Neural cell (in vitro differentiated cells): ENCODE measurements around the gene ETFA. TPM values are rescaled to one million over a fixed set of nuclear protein-coding genes. Genes with fewer than 3 reads are reported as not detected.

Experiments used
- H2AFZ ChIP-seq: fragments of 200-600, 300-800 bp; sonication (generic), shearing (Covaris generic); 2 replicates; pipeline ENCODE4 v1.6.0; 2014; ENCODE audit warnings: low read depth, mild to moderate bottlenecking, antibody characterized with exemption, low read length, moderate library complexity
- H3F3A ChIP-seq: fragments of 200-600 bp; shearing (Covaris generic); 2 replicates; pipeline ENCODE4 v1.6.1; 2016; ENCODE audit warnings: mild to moderate bottlenecking, moderate library complexity, mixed read lengths, antibody characterized with exemption, low read length; ENCODE audit not compliant: insufficient read depth, poor library complexity, severe bottlenecking
- H3K27ac ChIP-seq: fragments of 200-600, 300-800 bp; sonication (generic), shearing (Covaris generic); 2 replicates; pipeline ENCODE4 v1.5.1; 2014; ENCODE audit warnings: mild to moderate bottlenecking, low read length, moderate library complexity
- H3K27me3 ChIP-seq: fragments of 300-800, 200-600 bp; sonication (generic), shearing (Covaris generic); 2 replicates; pipeline ENCODE4 v1.6.0; 2014; ENCODE audit warnings: mild to moderate bottlenecking, low read depth, low read length, moderate library complexity; ENCODE audit not compliant: insufficient read depth
- H3K36me3 ChIP-seq: fragments of 300-800, 200-600 bp; sonication (generic), shearing (Covaris generic); 2 replicates; pipeline ENCODE4 v1.5.1; 2014; ENCODE audit warnings: mild to moderate bottlenecking, antibody characterized with exemption, low read length, moderate library complexity; ENCODE audit not compliant: insufficient read depth
- H3K4me2 ChIP-seq: fragments of 300-800, 200-600 bp; sonication (generic), shearing (Covaris generic); 2 replicates; pipeline ENCODE4 v1.6.0; 2014; ENCODE audit warnings: mild to moderate bottlenecking, low read length
- H3K4me3 ChIP-seq: fragments of 300-800, 200-600 bp; sonication (generic), shearing (Covaris generic); 2 replicates; pipeline ENCODE4 v1.5.1; 2014; ENCODE audit warnings: mild to moderate bottlenecking, low read length, moderate library complexity
- H3K79me2 ChIP-seq: fragments of 200-600 bp; shearing (Covaris generic); replicated peaks from 2 replicates; pipeline ENCODE4 v1.6.0; 2014; ENCODE audit warnings: mild to moderate bottlenecking, low read length, moderate library complexity; ENCODE audit not compliant: insufficient read depth
- H3K9ac ChIP-seq: fragments of 300-800, 200-600 bp; sonication (generic), shearing (Covaris generic); 2 replicates; pipeline ENCODE4 v1.6.1; 2016; ENCODE audit warnings: mild to moderate bottlenecking, low read length, mixed read lengths
- H3K9me2 ChIP-seq: fragments of 200-600 bp; shearing (Covaris generic); 2 replicates; pipeline ENCODE4 v1.6.1; 2016; ENCODE audit warnings: mild to moderate bottlenecking, low read length, mixed read lengths; ENCODE audit not compliant: insufficient read depth
- H3K9me3 ChIP-seq: fragments of 200-600, 300-800 bp; sonication (generic), shearing (Covaris generic); 2 replicates; pipeline ENCODE4 v1.6.1; 2016; ENCODE audit warnings: mild to moderate bottlenecking, mixed run types, low read length, moderate library complexity, mixed read lengths
- H4K20me1 ChIP-seq: fragments of 200-600 bp; shearing (Covaris generic); 2 replicates; pipeline ENCODE4 v1.6.1; 2016; ENCODE audit warnings: mild to moderate bottlenecking, mixed run types; ENCODE audit not compliant: insufficient read depth
- EP300 ChIP-seq: fragments of 450-650 bp; conservative IDR thresholded peaks from 2 replicates; pipeline ENCODE4 v1.6.1; 2014; ENCODE audit warnings: antibody characterized with exemption, mild to moderate bottlenecking, moderate library complexity; ENCODE audit not compliant: poor library complexity, severe bottlenecking
- EZH2 ChIP-seq: fragments of 200-600, 300-800 bp; shearing (Covaris generic), sonication (generic); IDR thresholded peaks from 2 replicates; pipeline ENCODE4 v1.6.1; 2014; ENCODE audit warnings: antibody characterized with exemption, low read length, borderline replicate concordance, mild to moderate bottlenecking; ENCODE audit not compliant: insufficient read depth, poor library complexity, severe bottlenecking
- MXI1 ChIP-seq: fragments of 450-650 bp; conservative IDR thresholded peaks from 2 replicates; pipeline ENCODE4 v1.6.1; 2014; ENCODE audit warnings: antibody characterized with exemption, mild to moderate bottlenecking; ENCODE audit not compliant: poor library complexity, severe bottlenecking
- POLR2AphosphoS5 ChIP-seq: IDR thresholded peaks from 2 replicates; pipeline ENCODE4 v1.6.1; 2012
- RAD21 ChIP-seq: fragments of 450-650 bp; conservative IDR thresholded peaks from 2 replicates; pipeline ENCODE4 v1.6.1; 2014; ENCODE audit warnings: antibody characterized with exemption, mild to moderate bottlenecking, moderate library complexity
- REST ChIP-seq: IDR thresholded peaks from 2 replicates; pipeline ENCODE4 v1.6.1; 2012; ENCODE audit warnings: borderline replicate concordance
- SMC3 ChIP-seq: fragments of 450-650 bp; conservative IDR thresholded peaks from 2 replicates; pipeline ENCODE4 v1.6.1; 2014; ENCODE audit warnings: antibody characterized with exemption, mild to moderate bottlenecking, moderate library complexity; ENCODE audit not compliant: poor library complexity
- TAF1 ChIP-seq: IDR thresholded peaks from 2 replicates; pipeline ENCODE4 v1.6.1; 2012; ENCODE audit warnings: low read depth
- polyA plus RNA-seq: library from polyadenylated mRNA; depleted of rRNA; stranded (reverse); fragments of >200 nt; gene quantifications from 2 replicates; pipeline ENCODE4 v1.2.3, GENCODE V29; 2014
- TF ChIP-seq, protein P1 (sequence below): fragments of 450-650 bp; IDR thresholded peaks from 2 replicates; pipeline ENCODE4 v1.5.1; 2014; ENCODE audit warnings: antibody characterized with exemption, mild to moderate bottlenecking, moderate library complexity; ENCODE audit not compliant: poor library complexity, severe bottlenecking

Gene ETFA
- polyA plus RNA-seq, 1 donor from 2014 or later: 145 TPM

DNA sequence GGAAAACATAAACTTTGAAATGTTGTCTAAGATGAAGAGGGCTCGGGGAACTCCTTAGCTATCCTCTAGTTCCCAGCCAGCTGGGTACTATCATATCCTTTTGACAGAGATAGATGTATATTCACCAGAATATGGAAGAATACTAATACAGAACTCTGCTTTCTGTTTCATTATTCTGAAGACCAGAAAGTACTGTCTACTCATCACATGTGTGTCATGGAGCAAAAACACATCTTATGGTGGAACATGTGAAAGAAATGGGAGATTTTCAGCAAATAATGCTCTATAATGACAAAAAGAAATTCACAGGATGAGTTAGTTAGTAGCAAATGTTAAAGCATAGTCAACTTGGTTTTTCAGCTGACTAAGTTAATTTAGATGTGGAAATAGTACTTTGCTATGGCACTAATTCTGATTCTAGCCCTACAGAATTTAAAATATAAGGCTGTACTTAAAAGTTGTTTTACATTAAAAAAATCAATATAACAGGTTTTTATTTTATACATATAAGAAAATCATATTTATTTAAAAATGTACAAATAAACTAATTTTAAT lies 41.8 kb upstream of the ETFA start:
- H3K9me3 ChIP-seq: no peaks in the 10 kb centered on the region
- H3K9me2 ChIP-seq: no peaks in the 10 kb centered on the region
- no peak overlapping the region for H2AFZ ChIP-seq
- no peaks in the 10 kb centered on the region for H4K20me1 ChIP-seq
- TF ChIP-seq EZH2 (no peak), POLR2AphosphoS5 (no peak), TAF1 (no peak), MXI1 (no peak), REST (no peak), EP300 (no peak), RAD21 (no peak), SMC3 (no peak)
- TF ChIP-seq, protein P1, sequence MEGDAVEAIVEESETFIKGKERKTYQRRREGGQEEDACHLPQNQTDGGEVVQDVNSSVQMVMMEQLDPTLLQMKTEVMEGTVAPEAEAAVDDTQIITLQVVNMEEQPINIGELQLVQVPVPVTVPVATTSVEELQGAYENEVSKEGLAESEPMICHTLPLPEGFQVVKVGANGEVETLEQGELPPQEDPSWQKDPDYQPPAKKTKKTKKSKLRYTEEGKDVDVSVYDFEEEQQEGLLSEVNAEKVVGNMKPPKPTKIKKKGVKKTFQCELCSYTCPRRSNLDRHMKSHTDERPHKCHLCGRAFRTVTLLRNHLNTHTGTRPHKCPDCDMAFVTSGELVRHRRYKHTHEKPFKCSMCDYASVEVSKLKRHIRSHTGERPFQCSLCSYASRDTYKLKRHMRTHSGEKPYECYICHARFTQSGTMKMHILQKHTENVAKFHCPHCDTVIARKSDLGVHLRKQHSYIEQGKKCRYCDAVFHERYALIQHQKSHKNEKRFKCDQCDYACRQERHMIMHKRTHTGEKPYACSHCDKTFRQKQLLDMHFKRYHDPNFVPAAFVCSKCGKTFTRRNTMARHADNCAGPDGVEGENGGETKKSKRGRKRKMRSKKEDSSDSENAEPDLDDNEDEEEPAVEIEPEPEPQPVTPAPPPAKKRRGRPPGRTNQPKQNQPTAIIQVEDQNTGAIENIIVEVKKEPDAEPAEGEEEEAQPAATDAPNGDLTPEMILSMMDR: no peak
- no peaks in the 10 kb centered on the region for H3K79me2 ChIP-seq
- no peaks in the 10 kb centered on the region for H3K36me3 ChIP-seq
- H3K27ac ChIP-seq: no peak overlapping the region
- no peak overlapping the region for H3K4me3 ChIP-seq
- no peak overlapping the region for H3K4me2 ChIP-seq
- H3F3A ChIP-seq: no peaks in the 10 kb centered on the region
- H3K27me3 ChIP-seq: peaks cover 17% of the 10 kb centered on the region
- no peak overlapping the region for H3K9ac ChIP-seq

- no peaks in the 10 kb centered on the region for H3K9me3 ChIP-seq
- peaks cover 53% of the 10 kb centered on the region for H3K27me3 ChIP-seq
- no peaks in the 10 kb centered on the region for H3F3A ChIP-seq
- no peaks in the 10 kb centered on the region for H3K79me2 ChIP-seq
- H3K9ac ChIP-seq: no peak overlapping the region
- no peak overlapping the region for H3K27ac ChIP-seq
- no peak overlapping the region for H2AFZ ChIP-seq
- no peaks in the 10 kb centered on the region for H3K36me3 ChIP-seq
- TF ChIP-seq REST: no peak
- no peak for TF ChIP-seq RAD21
- no peak for TF ChIP-seq EP300
- no peak for TF ChIP-seq EZH2
- TF ChIP-seq SMC3: no peak
- TF ChIP-seq, protein P1: no peak
- no peak for TF ChIP-seq TAF1
- TF ChIP-seq POLR2AphosphoS5: no peak
- TF ChIP-seq MXI1: no peak
- H3K4me2 ChIP-seq: no peak overlapping the region
- H3K9me2 ChIP-seq: no peaks in the 10 kb centered on the region
- no peaks in the 10 kb centered on the region for H4K20me1 ChIP-seq
- no peak overlapping the region for H3K4me3 ChIP-seq
Observed at GRCh38 chr15:76349301-76350070, 38.2 kb upstream of the ETFA start.
